GM19351 (cell line): ENCODE data around the gene CACNG8.

Source experiments
- ATAC-seq: cut with Tn5 transposase; IDR thresholded peaks from one replicate; pipeline ENCODE4 v1.9.1; 2021; ENCODE audit warnings: mild to moderate bottlenecking, moderate library complexity; ENCODE audit not compliant: unreplicated experiment

The CACNG8 gene

GRCh38 chr19:53961523-53962356, 997 bp upstream of the CACNG8 start:
- ATAC-seq, result no peak

DNA sequence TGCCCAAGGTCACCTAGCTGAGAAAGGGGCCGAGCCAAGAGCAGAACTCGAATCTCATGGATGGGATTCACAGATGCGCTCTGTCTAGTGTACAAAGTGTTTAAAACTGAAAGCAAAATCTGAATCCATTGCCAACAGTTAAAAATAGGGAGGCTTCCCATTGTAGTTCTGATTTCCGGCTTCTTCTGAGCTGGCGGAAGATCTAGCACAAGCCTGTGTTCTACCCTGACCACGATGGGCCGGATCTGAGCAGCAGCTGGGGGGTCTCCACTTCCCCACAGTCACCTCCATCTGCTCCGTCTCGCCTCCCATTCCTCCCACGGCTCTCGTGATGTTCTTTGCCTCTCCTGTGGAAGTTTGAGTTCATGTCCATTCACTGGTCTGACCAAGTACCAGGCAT, 2.4 kb downstream of the CACNG8 start:
- no peak for ATAC-seq

GRCh38 chr19:53966931-53967330, 4.2 kb downstream of the CACNG8 start:
- ATAC-seq, result no peak

GRCh38 chr19:53969366-53969765, 6.6 kb downstream of the CACNG8 start:
- no peak for ATAC-seq

DNA sequence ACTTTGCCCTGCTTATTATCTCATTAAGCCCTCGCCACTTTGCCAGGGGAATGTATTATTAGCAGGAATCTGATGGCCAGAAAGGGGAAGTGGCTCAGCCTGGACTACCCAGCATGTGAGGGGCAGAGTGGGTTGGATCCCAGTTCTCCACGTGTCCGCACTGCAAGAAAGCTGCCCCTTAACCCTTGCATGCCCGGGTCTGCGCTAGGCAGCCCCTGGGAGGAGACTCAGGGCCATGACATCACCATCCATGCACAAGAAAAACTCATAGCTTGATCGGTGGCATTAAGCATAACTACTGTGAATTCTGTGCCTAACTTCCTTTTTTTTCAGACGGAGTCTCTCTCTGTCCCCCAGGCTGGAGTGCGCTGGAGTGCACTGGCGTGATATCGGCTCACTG, 8.9 kb downstream of the CACNG8 start:
- ATAC-seq, result no peak

- ATAC-seq, result no peak
Observed at GRCh38 chr19:53977429-53977990, 14.8 kb downstream of the CACNG8 start.

DNA sequence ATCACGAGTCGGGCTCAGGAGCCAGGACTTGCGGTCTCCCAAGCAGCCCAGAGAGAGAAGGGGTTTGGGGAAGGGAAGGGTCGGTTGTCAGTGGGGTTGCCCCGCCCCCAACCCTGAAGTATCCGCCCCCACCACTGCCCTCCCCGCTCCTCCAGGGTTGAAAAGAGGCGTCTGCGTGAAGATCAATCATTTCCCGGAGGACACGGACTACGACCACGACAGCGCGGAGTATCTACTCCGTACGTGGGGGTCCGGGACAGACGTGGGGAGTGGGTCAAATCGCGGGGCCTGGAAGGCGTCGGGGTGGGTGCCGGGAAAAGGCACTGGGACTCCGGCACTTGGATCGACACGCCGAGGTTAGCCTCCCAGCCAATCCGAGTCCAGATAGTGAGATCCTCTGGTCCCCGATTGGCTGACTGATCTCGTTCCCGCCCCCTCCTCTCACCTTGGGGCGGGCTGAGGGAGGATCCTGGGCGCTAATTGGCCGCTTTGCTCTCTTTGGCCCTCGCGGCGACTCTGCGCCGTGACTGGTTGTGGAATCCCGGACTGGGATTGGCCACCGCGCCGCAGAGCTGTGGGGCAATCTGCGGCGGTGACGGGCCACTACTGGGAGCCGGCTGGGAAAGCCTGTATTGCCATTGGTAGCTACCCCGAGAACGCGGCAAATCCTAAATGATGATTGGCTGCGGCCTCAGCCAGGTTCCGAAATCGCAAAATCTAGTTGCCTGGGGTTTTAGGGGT, 15.4 kb downstream of the CACNG8 start:
- no peak for ATAC-seq

DNA sequence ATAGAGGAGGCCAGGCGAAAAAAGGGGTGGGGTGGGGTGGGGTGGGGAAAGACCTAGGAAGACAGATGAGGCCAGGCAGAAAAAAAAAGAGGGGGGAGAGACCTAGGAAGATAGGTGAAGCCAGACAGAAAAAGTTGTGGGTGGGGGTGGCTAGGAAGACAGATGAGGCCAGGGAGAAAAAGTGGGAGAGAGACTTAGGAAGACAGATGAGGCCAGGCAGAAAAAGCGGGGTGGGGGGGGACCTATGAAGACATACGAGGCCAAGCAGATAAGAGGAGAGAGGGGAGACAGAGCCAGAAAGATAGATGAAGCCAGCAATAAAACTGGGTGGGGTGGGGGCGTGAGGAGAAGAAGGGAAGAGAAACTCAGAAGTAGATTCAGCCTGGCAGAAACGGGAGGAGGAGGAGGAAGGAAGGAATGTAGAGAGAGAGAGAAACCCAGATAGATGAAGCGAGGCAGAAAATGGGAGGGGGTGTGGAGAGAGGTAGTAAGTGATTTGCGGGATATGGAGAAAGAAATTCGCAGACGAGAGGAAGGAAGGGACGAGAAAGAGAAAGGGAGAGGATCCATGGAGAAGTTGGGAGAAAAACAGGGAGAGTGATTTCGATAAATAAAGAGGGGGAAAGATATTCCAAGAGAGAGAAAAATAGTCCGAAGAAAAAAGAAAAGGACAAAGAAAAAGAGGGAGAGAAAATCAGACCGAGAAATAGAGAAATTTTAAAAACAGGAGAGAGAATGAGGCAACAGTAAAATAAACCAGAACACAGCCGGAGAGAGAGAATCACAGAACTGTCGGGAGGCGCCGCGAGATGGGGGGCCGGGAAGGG, 16.5 kb downstream of the CACNG8 start:
- no peak for ATAC-seq

GRCh38 chr19:53980539-53981375, 18.0 kb downstream of the CACNG8 start:
- ATAC-seq, result no peak

DNA sequence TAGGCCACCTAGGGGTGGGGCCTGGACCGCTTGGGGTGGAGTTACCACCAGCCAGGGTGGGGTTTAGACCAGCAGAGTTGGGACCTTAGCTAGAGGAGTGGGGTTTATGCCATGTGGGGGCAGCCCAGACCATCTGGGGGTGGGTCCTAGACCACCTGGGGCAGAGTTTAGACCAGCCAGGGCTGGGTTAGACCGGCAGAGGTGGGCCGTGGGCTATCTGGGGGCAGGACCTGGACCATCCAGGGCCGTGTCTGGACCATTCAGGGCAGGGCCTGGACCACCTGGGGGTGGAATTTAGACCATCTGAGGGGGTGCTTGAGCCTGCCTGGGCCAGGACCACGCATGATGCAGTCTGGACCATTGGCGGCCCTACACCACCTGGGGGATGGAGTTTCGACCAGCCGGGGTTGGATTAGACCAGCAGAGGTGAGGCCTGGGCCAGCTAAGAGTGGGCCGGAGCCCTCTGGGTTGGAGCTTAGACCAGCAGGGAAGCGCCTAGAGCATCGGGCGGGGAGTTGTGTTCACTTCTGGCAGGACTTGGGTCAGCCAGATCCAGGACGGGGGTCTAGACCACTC, 18.7 kb downstream of the CACNG8 start:
- ATAC-seq, result no peak

DNA sequence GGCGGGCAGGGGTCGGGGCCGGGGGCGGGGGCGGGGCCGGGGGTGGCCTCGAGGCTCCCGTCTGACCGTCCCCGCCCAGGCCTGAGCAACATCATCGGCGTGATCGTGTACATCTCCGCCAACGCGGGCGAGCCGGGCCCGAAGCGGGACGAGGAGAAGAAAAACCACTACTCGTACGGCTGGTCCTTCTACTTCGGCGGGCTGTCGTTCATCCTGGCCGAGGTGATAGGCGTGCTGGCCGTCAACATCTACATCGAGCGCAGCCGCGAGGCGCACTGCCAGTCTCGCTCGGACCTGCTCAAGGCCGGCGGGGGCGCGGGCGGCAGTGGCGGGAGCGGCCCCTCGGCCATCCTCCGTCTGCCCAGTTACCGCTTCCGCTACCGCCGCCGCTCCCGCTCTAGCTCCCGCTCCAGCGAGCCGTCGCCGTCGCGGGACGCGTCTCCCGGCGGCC, 19.3 kb downstream of the CACNG8 start:
- no peak for ATAC-seq

DNA sequence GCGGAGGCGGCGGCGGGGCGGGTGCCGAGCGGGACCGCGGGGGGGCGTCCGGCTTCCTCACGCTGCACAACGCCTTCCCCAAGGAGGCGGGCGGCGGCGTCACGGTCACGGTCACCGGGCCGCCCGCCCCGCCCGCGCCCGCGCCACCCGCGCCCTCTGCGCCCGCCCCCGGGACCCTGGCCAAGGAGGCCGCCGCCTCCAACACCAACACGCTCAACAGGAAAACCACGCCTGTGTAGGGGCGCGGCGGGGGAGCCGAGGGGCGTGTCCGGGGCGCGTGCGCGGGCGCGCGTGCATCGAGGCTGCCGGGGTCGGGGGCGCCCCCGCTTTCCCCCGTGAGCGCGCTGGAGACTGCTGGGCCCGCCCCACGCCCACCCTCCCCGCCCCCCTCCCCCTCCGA, 19.9 kb downstream of the CACNG8 start:
- no peak for ATAC-seq

DNA sequence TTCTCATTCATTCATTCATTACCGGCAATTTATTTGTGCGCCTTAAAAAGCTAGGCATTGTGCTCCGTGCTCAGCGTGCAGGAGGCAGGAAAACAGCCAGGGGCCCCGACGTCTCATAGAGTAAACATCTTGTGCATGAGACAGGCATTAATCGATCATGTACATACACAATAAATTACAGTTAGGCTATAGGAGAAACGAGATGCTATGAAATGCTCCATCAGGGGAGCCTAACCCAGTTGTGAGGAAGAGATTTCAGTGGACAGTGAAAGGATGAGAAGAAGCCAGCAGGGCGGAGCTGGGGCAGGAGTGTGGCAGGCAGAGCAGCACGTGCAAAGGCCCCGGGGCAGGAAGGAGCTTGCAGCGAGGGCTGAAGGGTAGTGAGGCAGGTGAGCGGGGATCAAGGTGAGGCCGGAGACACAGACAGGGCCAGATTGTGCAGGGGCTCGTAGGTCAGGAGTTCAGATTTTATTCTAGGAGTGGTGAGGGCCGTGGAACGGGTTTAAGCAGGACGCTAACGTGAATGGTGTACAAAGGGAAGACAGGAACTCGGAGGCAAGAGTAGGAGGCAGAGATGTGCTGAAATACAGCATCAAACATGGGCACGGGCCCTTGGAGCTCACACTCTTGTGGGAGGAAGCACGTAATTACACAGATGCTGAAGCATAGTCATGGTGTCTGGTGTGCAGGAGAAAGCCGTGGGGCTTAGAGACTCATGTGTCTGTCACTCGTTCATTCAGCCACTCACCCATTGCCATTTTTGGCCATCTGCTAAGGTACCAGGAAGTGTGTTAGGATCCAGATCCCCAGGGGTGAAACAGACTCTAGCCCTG, 20.9 kb downstream of the CACNG8 start:
- ATAC-seq, result no peak

GRCh38 chr19:53985863-53986262, 23.1 kb downstream of the CACNG8 start:
- no peak for ATAC-seq

DNA sequence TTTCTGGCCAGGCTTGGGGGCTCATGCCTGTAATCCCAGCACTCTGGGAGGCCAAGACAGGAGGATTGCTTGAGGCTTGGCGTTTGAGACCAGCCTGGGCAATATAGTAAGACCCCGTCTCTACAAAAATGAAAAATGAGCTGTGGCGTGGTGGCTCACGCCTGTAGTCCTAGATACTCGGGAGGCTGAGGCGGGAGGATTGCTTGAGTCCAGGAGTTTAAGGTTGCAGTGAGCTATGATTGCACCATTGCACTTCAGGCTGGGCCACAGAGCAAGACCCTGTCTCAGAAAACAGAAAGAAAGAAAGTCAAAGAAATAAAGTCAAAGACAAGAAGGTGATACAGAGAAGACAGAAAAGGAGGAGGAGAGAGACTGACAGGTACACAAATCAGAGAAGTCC, 26.2 kb downstream of the CACNG8 start:
- ATAC-seq, result no peak

- ATAC-seq, result no peak
Observed at GRCh38 chr19:53989600-53990533, 27.1 kb downstream of the CACNG8 start.

DNA sequence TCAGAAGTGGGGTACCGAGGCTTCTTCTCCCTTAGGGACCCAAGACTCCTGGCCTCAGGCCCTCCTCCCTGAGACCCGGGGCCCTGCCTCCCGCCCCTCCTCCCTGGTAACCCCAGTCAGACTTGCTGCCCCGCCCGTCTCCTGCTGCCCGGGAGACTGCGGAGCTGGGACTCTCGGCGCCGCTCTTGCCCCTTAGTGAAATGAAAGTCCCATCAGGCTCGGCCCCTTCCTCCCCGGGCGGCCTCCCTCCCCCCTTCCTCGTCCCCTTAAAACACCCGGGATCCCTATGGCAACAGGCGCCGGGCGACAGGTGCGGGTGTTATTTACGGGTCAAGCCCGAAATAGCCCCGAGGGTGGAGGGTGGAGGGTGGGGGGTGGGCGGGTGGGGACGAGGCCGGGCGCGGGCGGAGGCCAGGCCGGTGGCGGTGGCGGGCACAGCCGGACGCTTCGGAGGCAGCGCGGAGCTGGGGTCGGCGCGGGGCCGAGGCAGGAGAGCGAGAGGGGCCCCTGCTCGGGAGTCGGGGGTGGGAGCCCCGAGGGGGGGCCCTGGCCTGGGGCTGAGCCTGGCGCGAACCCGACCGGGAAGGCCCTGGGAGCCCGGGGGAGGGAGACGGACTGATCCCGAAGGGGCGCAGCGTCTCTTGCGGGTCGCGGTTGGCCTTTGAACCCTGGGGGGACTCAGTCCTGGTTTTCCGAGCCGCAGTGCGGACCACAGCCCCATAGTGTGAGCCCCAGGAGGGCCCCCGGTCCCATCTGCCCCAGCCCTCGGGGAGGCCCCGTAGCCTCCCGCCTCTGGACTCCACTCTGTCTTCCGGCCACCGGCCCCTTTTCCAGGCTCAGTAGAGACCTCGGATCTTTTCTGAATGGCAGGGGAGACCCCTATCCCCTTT, 28.7 kb downstream of the CACNG8 start, which contains the start of gene CACNG6:
CACNG6 (plus strand) TSS at position 414 of the 890 bp plus-strand sequence. CDS start 1,241 bp downstream, outside the sequence.
- ATAC-seq, result no peak
